ENCODE data around the gene OR52K1. TPM values are rescaled to one million over a fixed set of nuclear protein-coding genes. Genes with fewer than 3 reads are reported as not detected.
"Not testable (repeated sequence)": the region's sequence is repeated elsewhere in the genome, so short reads cannot be mapped to it uniquely, and the experiment has no call there.

Gene OR52K1
- total RNA-seq, 1 donor from 2014 or later = not detected

- peaks cover 4% of the 10 kb centered on the region for H3K4me1 Mint-ChIP-seq (ENCODE audit: low read depth)
- H3K4me3 Mint-ChIP-seq (ENCODE audit: low read depth) = no peak overlapping the region
- no peaks in the 10 kb centered on the region for H3K27me3 Mint-ChIP-seq
- no peak for DNase-seq (ENCODE audit: low spot score, unreplicated experiment)
- H3K27ac Mint-ChIP-seq = no peak overlapping the region
- peaks cover 11% of the 10 kb centered on the region for H3K9me3 Mint-ChIP-seq (ENCODE audit: low read depth)
- no peaks in the 10 kb centered on the region for H3K36me3 Mint-ChIP-seq (ENCODE audit: insufficient read depth)
- TF ChIP-seq CTCF (IDR thresholded peaks at IDR 0.05; ENCODE audit: unreplicated experiment) = no peak
Observed at GRCh38 chr11:4467811-4468606, 14.4 kb upstream of the OR52K1 start.

- DNase-seq (ENCODE audit: low spot score, unreplicated experiment) = no peak
- no peak overlapping the region for H3K4me3 Mint-ChIP-seq (ENCODE audit: low read depth)
- peaks cover 8% of the 10 kb centered on the region for H3K27me3 Mint-ChIP-seq
- no peak for TF ChIP-seq CTCF (IDR thresholded peaks at IDR 0.05; ENCODE audit: unreplicated experiment)
- no peaks in the 10 kb centered on the region for H3K36me3 Mint-ChIP-seq (ENCODE audit: insufficient read depth)
- no peaks in the 10 kb centered on the region for H3K4me1 Mint-ChIP-seq (ENCODE audit: low read depth)
- H3K9me3 Mint-ChIP-seq (ENCODE audit: low read depth) = no peaks in the 10 kb centered on the region
- no peak overlapping the region for H3K27ac Mint-ChIP-seq
Observed at GRCh38 chr11:4479644-4480043, 2.8 kb upstream of the OR52K1 start.

- TF ChIP-seq CTCF (IDR thresholded peaks at IDR 0.05; ENCODE audit: unreplicated experiment) = no peak
- H3K4me3 Mint-ChIP-seq (ENCODE audit: low read depth) = no peak overlapping the region
- no peak for DNase-seq (ENCODE audit: low spot score, unreplicated experiment)
- no peaks in the 10 kb centered on the region for H3K9me3 Mint-ChIP-seq (ENCODE audit: low read depth)
- no peaks in the 10 kb centered on the region for H3K4me1 Mint-ChIP-seq (ENCODE audit: low read depth)
- peaks cover 5% of the 10 kb centered on the region for H3K27me3 Mint-ChIP-seq
- no peak overlapping the region for H3K27ac Mint-ChIP-seq
- no peaks in the 10 kb centered on the region for H3K36me3 Mint-ChIP-seq (ENCODE audit: insufficient read depth)
Observed at GRCh38 chr11:4480577-4481239, 1.7 kb upstream of the OR52K1 start.

- no peak for DNase-seq (ENCODE audit: low spot score, unreplicated experiment)
- TF ChIP-seq CTCF (IDR thresholded peaks at IDR 0.05; ENCODE audit: unreplicated experiment) = no peak
- no peak overlapping the region for H3K27ac Mint-ChIP-seq
- no peaks in the 10 kb centered on the region for H3K9me3 Mint-ChIP-seq (ENCODE audit: low read depth)
- peaks cover 5% of the 10 kb centered on the region for H3K27me3 Mint-ChIP-seq
- no peaks in the 10 kb centered on the region for H3K4me1 Mint-ChIP-seq (ENCODE audit: low read depth)
- no peak overlapping the region for H3K4me3 Mint-ChIP-seq (ENCODE audit: low read depth)
- H3K36me3 Mint-ChIP-seq (ENCODE audit: insufficient read depth) = no peaks in the 10 kb centered on the region
Observed at GRCh38 chr11:4481240-4481582, 1.2 kb upstream of the OR52K1 start.

GRCh38 chr11:4484310-4484709 is 1.9 kb downstream of the OR52K1 start:
- Mint-ChIP-seq H3K27ac (no peak overlapping the region), H3K36me3 (ENCODE audit: insufficient read depth) (no peaks in the 10 kb centered on the region), H3K9me3 (ENCODE audit: low read depth) (no peaks in the 10 kb centered on the region), H3K4me3 (ENCODE audit: low read depth) (no peak overlapping the region), H3K27me3 (no peaks in the 10 kb centered on the region), H3K4me1 (ENCODE audit: low read depth) (no peaks in the 10 kb centered on the region)
- TF ChIP-seq CTCF (IDR thresholded peaks at IDR 0.05; ENCODE audit: unreplicated experiment) = no peak
- DNase-seq (ENCODE audit: low spot score, unreplicated experiment) = no peak

GRCh38 chr11:4491405-4491804 is 9.0 kb downstream of the OR52K1 start:
- H3K4me3 Mint-ChIP-seq (ENCODE audit: low read depth); H3K9me3 Mint-ChIP-seq (ENCODE audit: low read depth); H3K36me3 Mint-ChIP-seq (ENCODE audit: insufficient read depth); DNase-seq (ENCODE audit: low spot score, unreplicated experiment); H3K4me1 Mint-ChIP-seq (ENCODE audit: low read depth); H3K27ac Mint-ChIP-seq: not testable (repeated sequence)
- peaks cover 24% of the 10 kb centered on the region for H3K27me3 Mint-ChIP-seq
